Right lobe of liver (tissue), 4 donors: ENCODE measurements around the gene EVA1C.

Experiments
- POLR2A ChIP-seq: fragments of 450-650 bp; IDR thresholded peaks from one replicate; pipeline ENCODE4 v1.6.1; 2017; ENCODE audit warnings: antibody characterized with exemption, mild to moderate bottlenecking
- TF ChIP-seq, protein P1 (sequence below), 4 donors: fragments of 200-600 bp in 3 of 4; fragments of 450-650 bp in 1 of 4; IDR thresholded peaks; one replicate each; pipeline versions ENCODE4 v1.5.1 to v1.8.0; 2016 to 2022; ENCODE audit warnings: antibody characterized with exemption in 4 of 4, mild to moderate bottlenecking in 2 of 4
- donor health status: DM: no; HTN: no; CAD: no.
- donor health status: DM: no; HTN: no; CAD: no.
- donor health status: DM: no; HTN: yes; CAD: no.

DNA sequence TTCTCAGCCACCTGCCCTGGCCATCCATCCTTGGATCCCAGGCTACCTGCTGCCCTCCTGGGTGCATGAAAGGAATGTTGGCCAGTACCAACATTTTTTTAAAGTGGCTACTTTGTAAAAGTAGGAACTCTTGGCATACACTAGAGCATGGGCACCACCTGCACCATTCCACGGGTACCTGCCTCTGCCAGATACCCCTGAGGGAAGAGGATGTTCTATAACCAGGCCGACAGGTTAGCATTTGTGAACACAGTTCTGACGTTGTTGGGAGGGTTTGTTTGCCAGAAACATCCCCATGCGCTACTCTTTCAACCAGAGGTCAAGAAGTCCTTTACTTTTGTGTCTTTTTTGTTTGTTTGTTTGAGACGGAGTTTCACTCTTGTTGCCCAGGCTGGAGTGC is 43.0 kb downstream of the EVA1C start:
- TF ChIP-seq, protein P1, sequence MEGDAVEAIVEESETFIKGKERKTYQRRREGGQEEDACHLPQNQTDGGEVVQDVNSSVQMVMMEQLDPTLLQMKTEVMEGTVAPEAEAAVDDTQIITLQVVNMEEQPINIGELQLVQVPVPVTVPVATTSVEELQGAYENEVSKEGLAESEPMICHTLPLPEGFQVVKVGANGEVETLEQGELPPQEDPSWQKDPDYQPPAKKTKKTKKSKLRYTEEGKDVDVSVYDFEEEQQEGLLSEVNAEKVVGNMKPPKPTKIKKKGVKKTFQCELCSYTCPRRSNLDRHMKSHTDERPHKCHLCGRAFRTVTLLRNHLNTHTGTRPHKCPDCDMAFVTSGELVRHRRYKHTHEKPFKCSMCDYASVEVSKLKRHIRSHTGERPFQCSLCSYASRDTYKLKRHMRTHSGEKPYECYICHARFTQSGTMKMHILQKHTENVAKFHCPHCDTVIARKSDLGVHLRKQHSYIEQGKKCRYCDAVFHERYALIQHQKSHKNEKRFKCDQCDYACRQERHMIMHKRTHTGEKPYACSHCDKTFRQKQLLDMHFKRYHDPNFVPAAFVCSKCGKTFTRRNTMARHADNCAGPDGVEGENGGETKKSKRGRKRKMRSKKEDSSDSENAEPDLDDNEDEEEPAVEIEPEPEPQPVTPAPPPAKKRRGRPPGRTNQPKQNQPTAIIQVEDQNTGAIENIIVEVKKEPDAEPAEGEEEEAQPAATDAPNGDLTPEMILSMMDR (IDR thresholded peaks at IDR 0.05), result no peak
- TF ChIP-seq POLR2A, result no peak
